GM12873 (cell line): Measurements from ENCODE around the gene TTLL11.

Source experiments
- CTCF ChIP-seq: IDR thresholded peaks from 2 replicates; pipeline ENCODE4 v1.5.1; 2012; ENCODE audit warnings: low read depth, mild to moderate bottlenecking, moderate library complexity, low read length, control low read depth; ENCODE audit not compliant: insufficient read depth; ENCODE audit errors: missing control alignments

The TTLL11 gene

GRCh38 chr9:121999556-121999955, 93.6 kb downstream of the TTLL11 start:
- TF ChIP-seq CTCF, result no peak

- no peak for TF ChIP-seq CTCF
These were observed 94.5 kb downstream of the TTLL11 start for GRCh38 chr9:121998513-121999049.

GRCh38 chr9:121997791-121998190, 95.3 kb downstream of the TTLL11 start:
- no peak for TF ChIP-seq CTCF

- TF ChIP-seq CTCF, result no peak
These were observed 96.3 kb downstream of the TTLL11 start for GRCh38 chr9:121996783-121997182.

GRCh38 chr9:121995997-121996396, 97.1 kb downstream of the TTLL11 start:
- no peak for TF ChIP-seq CTCF

- peak; percentile 67 for TF ChIP-seq CTCF
These were observed 100.4 kb downstream of the TTLL11 start for GRCh38 chr9:121992571-121993212.

GRCh38 chr9:121991307-121991661, 101.8 kb downstream of the TTLL11 start:
- TF ChIP-seq CTCF, result no peak
